ENCODE results near the gene UBL3.

UBL3 gene

GRCh38 chr13:29785978-29786377 is 64.4 kb downstream of the UBL3 start:
- H3K4me3 ChIP-seq (ENCODE audit: control insufficient read depth, low read depth, low read length): no peak overlapping the region
- no peak for DNase-seq (ENCODE audit: low read depth)
- no peak for TF ChIP-seq CTCF (IDR thresholded peaks at IDR 0.05; ENCODE audit: control insufficient read depth, insufficient read depth, low read depth, low read length, missing control alignments)

- no peak overlapping the region for H3K4me3 ChIP-seq (ENCODE audit: control insufficient read depth, low read depth, low read length)
- DNase-seq (ENCODE audit: low read depth): no peak
- TF ChIP-seq CTCF (IDR thresholded peaks at IDR 0.05; ENCODE audit: control insufficient read depth, insufficient read depth, low read depth, low read length, missing control alignments): no peak
Observed at GRCh38 chr13:29782798-29783197, 67.6 kb downstream of the UBL3 start.

GRCh38 chr13:29774830-29775229 is 75.6 kb downstream of the UBL3 start:
- no peak overlapping the region for H3K4me3 ChIP-seq (ENCODE audit: control insufficient read depth, low read depth, low read length)
- no peak for DNase-seq (ENCODE audit: low read depth)
- TF ChIP-seq CTCF (IDR thresholded peaks at IDR 0.05; ENCODE audit: control insufficient read depth, insufficient read depth, low read depth, low read length, missing control alignments): no peak

GRCh38 chr13:29771247-29771646 is 79.2 kb downstream of the UBL3 start:
- no peak for DNase-seq (ENCODE audit: low read depth)
- peak; percentile 5 for TF ChIP-seq CTCF (IDR thresholded peaks at IDR 0.05; ENCODE audit: control insufficient read depth, insufficient read depth, low read depth, low read length, missing control alignments)

GRCh38 chr13:29767006-29767405 is 83.4 kb downstream of the UBL3 start:
- no peak overlapping the region for H3K4me3 ChIP-seq (ENCODE audit: control insufficient read depth, low read depth, low read length)
- TF ChIP-seq CTCF (IDR thresholded peaks at IDR 0.05; ENCODE audit: control insufficient read depth, insufficient read depth, low read depth, low read length, missing control alignments): no peak
- no peak for DNase-seq (ENCODE audit: low read depth)

More at GRCh38 chr13:29771247-29771646, 79.2 kb downstream of the UBL3 start:
- H3K4me3 ChIP-seq (ENCODE audit: control insufficient read depth, low read depth, low read length): no peak overlapping the region

- no peak overlapping the region for H3K4me3 ChIP-seq (ENCODE audit: control insufficient read depth, low read depth, low read length)
- no peak for DNase-seq (ENCODE audit: low read depth)
- no peak for TF ChIP-seq CTCF (IDR thresholded peaks at IDR 0.05; ENCODE audit: control insufficient read depth, insufficient read depth, low read depth, low read length, missing control alignments)
Observed at GRCh38 chr13:29763436-29764180, 86.8 kb downstream of the UBL3 start.

Data from AG09309 (cell line).